GM19240 (cell line): Measurements from ENCODE around the gene RABGAP1.
"Not testable (repeated sequence)": the region's sequence is repeated elsewhere in the genome, so short reads cannot be mapped to it uniquely, and the experiment has no call there.

Source experiments
- DNase-seq: peaks from one replicate; pipeline ENCODE4 v3.0.0; 2011; ENCODE audit warnings: low spot score; ENCODE audit not compliant: insufficient read length

Gene RABGAP1

GRCh38 chr9:122940749-122941581 lies at the start of gene RABGAP1:
Gene RABGAP1, plus strand, starts transcription at chr9:122941020. Its CDS starts 16,040 bp downstream, at chr9:122957060.
- DNase-seq: peak; percentile 86

DNA sequence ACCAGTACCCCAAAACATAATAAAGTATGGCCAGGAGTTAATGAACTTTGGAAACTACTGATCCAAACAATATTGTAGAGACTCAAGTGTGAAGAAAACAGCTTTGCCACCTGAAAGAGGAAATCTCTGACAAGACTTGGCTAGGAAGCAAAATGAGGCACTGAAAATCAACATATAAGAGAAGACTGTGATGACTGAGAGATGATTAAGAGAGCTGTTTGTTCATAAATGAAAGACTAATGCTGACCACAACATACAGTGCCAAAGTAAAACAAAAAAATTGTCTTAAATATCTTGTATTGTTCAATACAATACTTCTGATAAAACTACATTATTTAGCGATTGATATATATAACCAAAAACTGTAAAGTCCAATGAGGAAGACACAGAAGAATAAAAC lies 42.9 kb upstream of the RABGAP1 start:
- no peak for DNase-seq

GRCh38 chr9:122900791-122901190 lies 40.0 kb upstream of the RABGAP1 start:
- no peak for DNase-seq

DNA sequence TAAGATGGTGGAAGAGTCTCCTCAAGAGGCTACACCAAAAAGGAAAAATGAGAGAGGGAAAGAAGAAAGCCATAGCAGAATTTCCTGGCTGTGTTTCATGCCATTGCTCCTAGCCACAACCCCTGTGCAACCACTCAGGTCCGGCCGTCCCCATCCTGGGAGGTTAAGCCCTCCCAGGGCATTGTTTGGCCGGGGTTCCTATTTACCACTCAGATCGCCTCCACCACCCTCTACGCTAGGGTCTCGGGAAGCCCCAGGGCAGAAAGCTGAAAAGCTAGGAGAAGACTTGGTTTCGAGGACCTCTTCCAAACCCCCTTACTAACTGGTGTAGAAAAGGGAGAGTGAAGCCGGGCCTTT lies 36.4 kb upstream of the RABGAP1 start:
- DNase-seq: no peak

DNA sequence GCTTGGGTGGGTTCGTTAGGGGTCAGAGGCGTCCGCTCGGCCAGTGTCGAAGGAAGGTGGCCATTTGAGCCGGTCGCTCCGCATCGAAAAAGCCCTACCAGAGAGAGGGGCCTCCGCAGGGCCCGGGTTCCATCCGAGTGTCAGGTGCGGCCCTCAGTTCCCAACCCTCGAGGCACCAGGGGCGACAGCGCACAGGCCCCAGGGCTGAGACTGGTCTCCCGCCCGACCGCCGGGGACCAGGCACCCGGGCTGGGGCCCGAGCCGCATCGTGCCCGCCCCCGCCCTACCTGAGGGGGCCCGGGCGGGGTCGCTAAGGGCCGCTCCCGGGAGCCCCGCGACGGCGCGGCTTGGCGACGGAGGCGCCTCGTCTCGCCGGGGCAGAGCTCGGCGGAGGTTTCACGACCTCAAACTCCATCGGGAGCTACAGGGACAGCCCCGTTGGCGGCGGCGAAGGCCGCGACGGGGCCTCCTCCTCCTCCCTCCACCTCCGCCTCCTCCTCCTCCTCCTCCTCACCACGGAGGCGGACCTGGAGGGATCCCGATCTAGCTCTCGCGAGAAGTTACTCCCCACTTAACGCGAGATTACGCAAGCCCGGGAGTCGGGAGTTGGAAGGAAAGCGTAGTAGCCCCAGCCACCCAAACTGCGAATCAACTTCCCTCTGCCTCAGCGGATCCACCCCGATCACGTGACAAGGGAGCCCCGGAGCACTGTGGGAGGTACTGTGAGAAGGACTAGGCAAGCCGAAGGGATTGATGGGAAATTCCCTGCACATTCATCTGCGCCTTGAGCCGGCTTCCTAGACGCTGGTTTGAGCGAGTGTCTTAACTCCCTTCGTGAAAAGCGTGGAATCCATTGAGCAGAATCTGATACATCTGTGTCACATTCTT lies 35.8 kb upstream of the RABGAP1 start, which contains the start of gene RC3H2:
TSS of gene RC3H2 (minus strand) at position 537 of the 888 bp plus-strand sequence. CDS start 7,850 bp downstream, outside the sequence.
- peak; percentile 54 for DNase-seq

- not testable (repeated sequence) for DNase-seq
Observed at GRCh38 chr9:122906122-122906521, 34.7 kb upstream of the RABGAP1 start.

GRCh38 chr9:122912671-122912963 lies 28.2 kb upstream of the RABGAP1 start:
- no peak for DNase-seq

GRCh38 chr9:122912964-122913673 lies 27.7 kb upstream of the RABGAP1 start, which contains the start of gene ZBTB6:
Gene ZBTB6, minus strand, starts transcription at chr9:122913323. Its CDS starts 1,251 bp downstream, at chr9:122912072.
- DNase-seq: peak; percentile 47

GRCh38 chr9:122918310-122918709 lies 22.5 kb upstream of the RABGAP1 start:
- no peak for DNase-seq

DNA sequence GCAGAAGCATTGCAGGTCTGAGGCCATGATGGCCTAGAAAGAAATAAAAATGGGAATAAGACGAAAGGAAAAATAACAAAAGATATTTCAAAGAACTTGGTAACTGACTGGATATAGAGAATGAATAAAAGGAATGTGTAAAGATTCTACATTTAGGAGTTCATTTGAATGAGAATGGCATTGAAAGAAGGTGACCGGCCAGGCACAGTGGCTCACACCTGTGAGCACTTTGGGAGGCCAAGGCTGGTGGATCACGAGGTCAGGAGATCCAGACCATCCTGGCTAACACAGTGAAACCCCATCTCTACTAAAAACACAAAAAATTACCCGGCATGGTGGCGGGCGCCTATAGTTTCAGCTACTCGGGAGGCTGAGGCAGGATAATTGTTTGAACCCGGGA lies 18.1 kb upstream of the RABGAP1 start:
- no peak for DNase-seq

- DNase-seq: no peak
Observed at GRCh38 chr9:122923947-122924346, 16.9 kb upstream of the RABGAP1 start.

DNA sequence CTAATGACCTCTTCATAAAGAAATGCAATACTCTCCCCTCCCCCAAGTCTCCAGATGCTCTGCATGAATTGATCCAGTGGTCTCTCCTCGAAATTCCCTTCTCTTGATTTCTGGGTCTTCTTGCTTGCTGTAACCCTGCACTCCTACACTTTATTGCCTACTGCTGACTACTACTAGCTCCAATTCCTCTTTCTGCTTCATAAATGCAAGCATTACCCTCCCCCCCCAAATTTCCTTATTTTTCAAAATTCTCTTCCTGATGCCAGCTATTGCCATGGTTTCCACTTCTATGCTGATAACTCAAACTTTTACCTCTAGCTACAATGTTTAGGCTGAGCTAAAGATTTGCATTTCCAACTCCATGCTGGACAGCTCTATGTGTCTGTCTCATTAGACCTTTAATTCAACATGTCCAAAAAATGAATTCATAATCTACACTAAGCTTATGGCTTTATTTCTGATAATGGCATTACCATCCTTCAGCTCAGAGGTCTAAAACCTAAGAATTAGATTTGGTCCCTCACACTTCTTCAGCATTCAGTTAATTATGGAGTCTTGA lies 10.9 kb upstream of the RABGAP1 start:
- DNase-seq: no peak

GRCh38 chr9:122930541-122931225 lies 10.1 kb upstream of the RABGAP1 start:
- DNase-seq: no peak

DNA sequence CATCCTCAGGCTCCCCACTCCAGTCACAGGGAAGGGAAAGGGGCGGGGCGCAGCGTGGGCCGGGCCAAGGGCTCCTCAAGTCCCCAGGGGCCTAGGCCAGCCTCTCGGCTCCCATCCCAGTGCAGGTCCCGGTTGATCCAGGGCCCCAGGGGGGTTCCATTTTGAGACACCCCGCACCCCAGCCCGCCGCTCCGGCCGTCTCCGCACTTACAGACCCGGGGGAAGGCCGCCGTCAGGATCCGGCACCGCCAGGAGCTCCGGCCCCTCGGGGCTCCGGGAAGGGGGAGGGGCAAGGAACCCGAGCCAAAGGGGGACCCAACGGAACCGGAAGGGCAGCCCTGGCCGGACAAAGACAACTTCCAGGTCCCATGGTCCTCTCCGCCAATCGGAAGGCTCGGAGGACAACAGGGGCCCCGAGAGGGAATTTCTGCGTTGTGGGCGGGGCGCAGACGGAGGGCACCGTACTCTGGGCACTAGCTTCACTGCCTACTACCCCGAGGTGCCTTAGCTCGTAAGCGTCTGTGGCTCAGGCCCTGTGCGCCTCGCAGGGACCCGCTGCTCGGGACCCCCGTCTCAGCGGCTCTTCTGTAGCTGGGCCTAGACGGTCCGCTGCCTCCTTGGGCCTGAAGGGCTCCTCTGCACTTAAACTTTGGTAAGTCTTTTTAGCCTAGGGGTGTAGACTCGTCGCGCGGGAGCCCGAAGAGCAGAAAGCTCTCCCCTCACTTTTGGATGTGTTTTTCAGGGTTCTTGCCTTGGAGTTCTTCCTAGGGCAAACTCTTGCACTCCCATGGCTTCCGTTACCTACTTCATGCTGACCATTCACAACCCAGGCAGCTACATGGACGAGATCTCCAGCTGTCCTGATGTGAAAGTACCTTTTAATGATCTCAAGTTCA lies 9.3 kb upstream of the RABGAP1 start, which contains the start of gene ZBTB26:
TSS of gene ZBTB26 (minus strand) at position 287 of the 896 bp plus-strand sequence. CDS start 11,578 bp downstream, outside the sequence.
- peak; percentile 74 for DNase-seq

GRCh38 chr9:122936464-122936863 lies 4.4 kb upstream of the RABGAP1 start:
- no peak for DNase-seq

GRCh38 chr9:122936883-122937282 lies 3.9 kb upstream of the RABGAP1 start:
- no peak for DNase-seq

GRCh38 chr9:122939601-122940000 lies 1.2 kb upstream of the RABGAP1 start:
- no peak for DNase-seq

DNA sequence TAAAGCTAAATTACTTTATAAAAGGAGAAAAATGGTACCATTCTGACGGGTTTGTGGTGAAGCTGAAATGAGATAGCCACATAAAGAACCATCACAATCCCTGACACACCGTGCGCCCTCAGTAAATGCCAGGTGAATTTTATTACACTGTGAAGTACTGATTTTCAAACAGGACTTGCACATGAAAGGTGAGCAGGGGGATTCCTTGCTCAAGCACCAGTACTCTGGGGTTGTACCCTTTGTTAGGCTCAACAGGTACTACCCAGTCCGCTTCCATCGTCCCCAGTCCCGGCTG lies 419 bp upstream of the RABGAP1 start:
- no peak for DNase-seq

DNA sequence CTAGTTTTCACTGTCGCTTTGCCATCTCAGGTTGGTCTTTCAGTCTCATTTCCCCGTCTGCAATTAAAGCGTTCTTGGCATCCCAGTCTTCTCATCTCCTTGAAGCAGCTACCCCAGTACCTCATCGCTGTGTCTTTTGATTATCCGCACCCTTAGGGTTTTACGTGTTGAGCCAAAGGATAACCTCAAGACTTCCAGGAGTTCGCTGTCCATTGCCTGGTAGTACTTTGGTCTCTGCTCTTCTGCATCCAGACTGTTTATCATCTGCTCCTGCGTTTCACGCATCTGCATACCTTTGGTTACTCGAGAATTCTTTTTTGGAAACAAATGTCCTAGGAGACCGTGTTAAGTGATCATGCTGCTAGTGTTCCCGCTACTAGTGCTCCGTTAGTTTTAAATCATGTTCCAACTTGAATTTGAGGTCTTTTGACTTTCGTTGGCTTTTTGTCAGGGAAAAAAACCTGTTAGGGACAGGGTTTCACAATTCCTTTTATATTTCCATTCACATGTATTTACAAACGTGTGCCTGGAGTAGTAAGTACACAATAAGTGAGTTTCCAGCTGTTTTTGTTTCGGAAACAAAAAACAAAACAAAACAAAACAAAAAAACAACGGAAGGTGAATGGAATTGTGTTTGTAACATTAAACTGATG lies 888 bp downstream of the RABGAP1 start:
- no peak for DNase-seq
